Fibroblast of pulmonary artery (primary cell): ENCODE results near the gene ZNF2.

ENCODE experiments used
- DNase-seq: peaks from one replicate; pipeline ENCODE4 v3.0.0-alpha.2; 2010; ENCODE audit warnings: low read depth
- H3K4me3 ChIP-seq: replicated peaks from 2 replicates; pipeline ENCODE4 v1.5.1; 2011; ENCODE audit warnings: low read depth, mild to moderate bottlenecking, control low read depth, low read length, moderate library complexity
- TF ChIP-seq, protein P1 (sequence below): IDR thresholded peaks from 2 replicates; pipeline ENCODE4 v1.5.1; 2011; ENCODE audit warnings: mild to moderate bottlenecking, control low read depth, low read length, inconsistent platforms; ENCODE audit errors: missing control alignments

The ZNF2 gene

GRCh38 chr2:95165371-95166064, at the start of gene ZNF2:
Gene ZNF2, plus strand, starts transcription at chr2:95165809. Its CDS starts 10,418 bp downstream, at chr2:95176227.
- TF ChIP-seq, protein P1, sequence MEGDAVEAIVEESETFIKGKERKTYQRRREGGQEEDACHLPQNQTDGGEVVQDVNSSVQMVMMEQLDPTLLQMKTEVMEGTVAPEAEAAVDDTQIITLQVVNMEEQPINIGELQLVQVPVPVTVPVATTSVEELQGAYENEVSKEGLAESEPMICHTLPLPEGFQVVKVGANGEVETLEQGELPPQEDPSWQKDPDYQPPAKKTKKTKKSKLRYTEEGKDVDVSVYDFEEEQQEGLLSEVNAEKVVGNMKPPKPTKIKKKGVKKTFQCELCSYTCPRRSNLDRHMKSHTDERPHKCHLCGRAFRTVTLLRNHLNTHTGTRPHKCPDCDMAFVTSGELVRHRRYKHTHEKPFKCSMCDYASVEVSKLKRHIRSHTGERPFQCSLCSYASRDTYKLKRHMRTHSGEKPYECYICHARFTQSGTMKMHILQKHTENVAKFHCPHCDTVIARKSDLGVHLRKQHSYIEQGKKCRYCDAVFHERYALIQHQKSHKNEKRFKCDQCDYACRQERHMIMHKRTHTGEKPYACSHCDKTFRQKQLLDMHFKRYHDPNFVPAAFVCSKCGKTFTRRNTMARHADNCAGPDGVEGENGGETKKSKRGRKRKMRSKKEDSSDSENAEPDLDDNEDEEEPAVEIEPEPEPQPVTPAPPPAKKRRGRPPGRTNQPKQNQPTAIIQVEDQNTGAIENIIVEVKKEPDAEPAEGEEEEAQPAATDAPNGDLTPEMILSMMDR, result peak; percentile 1
- H3K4me3 ChIP-seq, result peak within 1 kb of the TSS; percentile 87
- DNase-seq, result peak; percentile 99

DNA sequence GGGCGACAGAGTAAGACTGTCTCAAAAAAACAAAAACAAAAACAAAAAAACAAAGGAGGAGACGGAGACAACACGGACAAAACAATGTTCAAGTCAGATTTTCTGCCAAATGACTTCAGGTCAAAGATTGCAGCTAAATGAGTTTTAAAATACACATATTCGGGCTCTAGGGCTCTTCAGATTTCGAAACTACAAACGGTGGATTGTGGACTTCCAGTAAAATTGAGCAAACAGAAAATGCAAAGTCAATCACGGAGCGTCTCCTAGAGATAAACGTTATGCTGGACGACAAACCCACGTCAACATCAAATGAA, 44.6 kb upstream of the ZNF2 start:
- H3K4me3 ChIP-seq, result peak overlapping the region; percentile 99
- DNase-seq, result no peak
- TF ChIP-seq, protein P1, result no peak

DNA sequence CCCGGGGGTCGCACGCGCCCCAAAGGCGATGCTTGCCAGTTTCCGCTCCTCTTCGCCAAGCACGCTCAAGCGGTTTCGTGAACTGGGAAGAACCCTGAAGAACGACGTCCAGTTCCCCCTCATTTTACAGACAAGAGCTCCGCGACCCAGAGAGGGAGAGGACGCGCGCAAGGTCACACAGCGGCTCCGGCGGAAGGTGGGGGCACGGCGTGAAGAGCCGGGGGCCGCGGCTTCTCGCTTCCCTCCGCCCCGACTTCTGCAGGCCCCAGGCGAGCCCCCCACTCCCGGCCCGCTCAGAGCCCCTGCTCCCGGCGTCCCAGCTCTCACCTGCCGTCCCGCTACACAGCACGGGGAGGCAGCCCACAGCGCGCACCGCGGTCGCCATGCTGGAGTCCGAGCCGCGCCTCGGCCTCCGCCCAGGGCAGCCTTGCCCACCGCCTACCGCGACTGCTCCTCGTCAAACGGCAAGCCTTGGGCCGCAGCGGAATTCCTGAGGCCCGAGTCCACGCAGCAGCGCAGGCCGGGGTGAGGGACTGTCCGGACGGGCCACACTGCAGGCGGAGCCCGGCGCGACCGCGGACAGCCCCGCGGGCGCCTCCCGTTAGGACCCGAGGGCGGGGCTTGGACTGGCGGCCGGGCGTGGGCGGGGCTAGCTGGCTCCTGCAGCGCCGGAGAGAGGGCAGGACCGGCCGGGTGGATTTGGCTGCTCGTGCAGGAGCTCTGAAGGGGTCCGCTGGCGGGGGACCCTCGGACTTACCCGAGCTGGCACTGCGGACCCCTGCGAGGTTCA, 44.0 kb upstream of the ZNF2 start, which contains the start of gene MRPS5:
Gene MRPS5, minus strand, starts transcription at position 402 of the 790 bp plus-strand sequence. Its CDS starts 17 bp downstream, at position 385.
- TF ChIP-seq, protein P1, result no peak
- H3K4me3 ChIP-seq, result peak within 1 kb of the TSS; percentile 99
- peak; percentile 67 for DNase-seq

DNA sequence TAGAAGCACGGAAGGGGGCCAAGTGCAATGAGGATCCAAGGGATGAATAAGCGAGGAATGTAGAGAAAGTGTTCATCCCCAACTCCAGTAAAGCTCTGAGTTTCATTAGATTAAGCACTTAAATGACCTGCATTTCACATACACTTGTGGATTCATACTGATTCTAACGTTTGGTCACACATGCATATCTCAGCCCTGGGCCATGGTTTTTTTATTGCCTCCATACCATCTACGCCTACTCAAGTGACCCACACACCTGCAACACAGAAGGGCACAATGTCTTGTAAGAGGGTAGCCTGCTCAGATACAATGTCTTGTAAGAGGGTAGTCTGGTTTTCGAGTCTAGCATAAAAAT, 43.4 kb upstream of the ZNF2 start:
- TF ChIP-seq, protein P1, result no peak
- no peak for DNase-seq
- H3K4me3 ChIP-seq, result peak overlapping the region; percentile 99

- DNase-seq, result no peak
- H3K4me3 ChIP-seq, result no peak overlapping the region
- TF ChIP-seq, protein P1, result no peak
These were observed 26.9 kb upstream of the ZNF2 start for GRCh38 chr2:95138702-95139101.

GRCh38 chr2:95143838-95144237, 21.8 kb upstream of the ZNF2 start:
- no peak for DNase-seq
- H3K4me3 ChIP-seq, result no peak overlapping the region
- TF ChIP-seq, protein P1, result no peak
